GM15510 (cell line): ENCODE data around the gene TCF3.

Experiments
- POLR2A ChIP-seq: IDR thresholded peaks from 3 replicates; pipeline ENCODE4 v1.6.1; 2011; ENCODE audit warnings: borderline replicate concordance; ENCODE audit not compliant: insufficient read length; ENCODE audit errors: extremely low read depth

TCF3 gene

DNA sequence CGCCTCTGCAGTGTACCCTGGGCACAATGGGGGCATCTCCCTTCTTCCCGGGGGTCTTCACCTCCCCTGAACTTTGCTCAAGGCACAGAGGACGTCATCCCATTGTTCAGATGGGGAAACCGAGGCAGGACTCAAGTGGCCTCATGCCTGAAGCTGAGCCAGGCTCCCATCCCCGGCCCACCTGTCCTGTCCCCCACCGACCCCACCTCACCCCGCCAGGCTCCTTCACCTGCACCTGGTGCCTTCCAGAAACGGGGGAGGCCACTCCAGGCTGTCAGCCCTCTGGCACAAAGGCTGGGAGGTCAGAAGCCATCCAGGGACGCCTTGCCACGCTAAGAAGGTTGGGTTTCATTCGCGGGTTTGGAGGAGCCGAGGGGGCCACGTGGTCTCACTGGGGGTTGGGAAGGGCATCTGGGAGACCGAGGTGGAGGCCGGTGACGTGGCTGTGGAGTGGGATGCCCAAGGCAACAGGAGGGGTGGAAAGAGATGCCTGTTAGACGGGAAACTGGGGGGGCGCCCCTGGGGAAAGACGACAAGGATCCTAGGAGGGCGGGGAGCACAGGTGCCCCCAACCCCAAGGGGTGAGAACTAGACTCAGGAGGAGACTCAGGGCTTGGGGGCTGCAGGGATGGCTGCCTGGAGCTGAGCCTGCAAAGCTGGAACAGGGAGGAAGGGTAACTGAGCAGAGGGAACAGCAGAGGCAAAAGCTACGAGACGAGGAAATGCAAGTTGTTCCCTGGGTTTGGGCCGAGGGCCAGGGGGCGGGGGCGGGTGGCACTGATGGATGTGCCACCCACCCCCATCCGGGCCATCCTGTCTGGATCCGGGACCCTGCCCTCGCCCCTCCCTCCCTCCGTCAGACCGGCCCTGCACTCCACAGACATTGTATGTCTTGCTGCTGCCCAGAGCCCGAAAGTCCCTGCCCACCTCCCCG lies 6.0 kb upstream of the TCF3 start:
- TF ChIP-seq POLR2A = no peak

GRCh38 chr19:1657746-1658145 lies 5.3 kb upstream of the TCF3 start:
- no peak for TF ChIP-seq POLR2A

- no peak for TF ChIP-seq POLR2A
These were observed 4.6 kb upstream of the TCF3 start for GRCh38 chr19:1656988-1657536.

GRCh38 chr19:1655987-1656608 lies 3.7 kb upstream of the TCF3 start:
- no peak for TF ChIP-seq POLR2A

GRCh38 chr19:1655131-1655981 lies 2.9 kb upstream of the TCF3 start:
- no peak for TF ChIP-seq POLR2A

GRCh38 chr19:1654178-1654792 lies 1.9 kb upstream of the TCF3 start:
- TF ChIP-seq POLR2A = no peak

GRCh38 chr19:1653300-1653628 lies 849 bp upstream of the TCF3 start:
- TF ChIP-seq POLR2A = no peak

DNA sequence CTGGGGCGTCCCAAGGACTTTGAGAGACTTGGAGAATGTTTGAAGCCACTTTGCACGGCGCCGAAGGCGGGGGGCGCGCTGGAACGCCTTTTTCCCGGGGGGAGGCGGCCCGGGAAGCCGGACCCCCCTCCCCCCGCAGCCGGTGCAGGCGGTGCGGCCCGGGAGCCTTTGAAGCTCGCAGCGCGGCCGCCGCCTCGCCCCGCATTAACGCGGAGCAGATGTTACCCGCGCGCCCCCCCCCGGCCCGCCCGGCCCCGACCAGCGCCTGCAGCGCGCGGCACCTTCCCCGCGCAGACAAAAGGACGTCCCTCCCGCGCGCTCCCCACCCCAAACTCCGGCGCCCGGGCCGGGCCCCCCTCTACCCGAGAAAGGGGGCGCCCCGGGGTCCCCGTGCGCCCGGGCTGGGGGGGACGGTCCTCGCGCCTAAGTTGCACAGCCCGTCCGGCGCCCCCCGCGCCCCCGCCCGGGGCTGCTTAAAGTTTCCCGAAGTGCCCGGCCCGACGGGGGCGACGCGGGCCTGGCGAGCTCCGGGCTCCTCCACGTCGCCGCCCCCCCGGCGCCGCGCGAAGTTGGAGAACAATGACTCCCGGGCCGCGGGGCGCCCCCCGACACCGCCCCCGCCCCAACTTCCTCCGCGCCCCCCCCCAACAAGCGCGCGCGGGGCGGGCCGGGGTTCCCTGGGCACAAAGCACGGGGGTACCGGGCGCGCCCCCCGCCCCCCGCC lies 685 bp downstream of the TCF3 start:
- peak; percentile 7 for TF ChIP-seq POLR2A

GRCh38 chr19:1650650-1651567 lies 1.5 kb downstream of the TCF3 start:
- no peak for TF ChIP-seq POLR2A

GRCh38 chr19:1649706-1650649 lies 2.4 kb downstream of the TCF3 start:
- TF ChIP-seq POLR2A = no peak

- no peak for TF ChIP-seq POLR2A
These were observed 3.4 kb downstream of the TCF3 start for GRCh38 chr19:1648920-1649541.
